Measurements from ENCODE around the gene PRDM16.
A peak's percentile ranks its signal among the peaks of the same experiment; 100 is the strongest.

Gene PRDM16

GRCh38 chr1:3070644-3071564 is 1.9 kb downstream of the PRDM16 start:
- no peak for DNase-seq

- no peak for DNase-seq
Measured at GRCh38 chr1:3071565-3072390, 2.8 kb downstream of the PRDM16 start.

- no peak for DNase-seq
Measured at GRCh38 chr1:3072391-3073185, 3.6 kb downstream of the PRDM16 start.

- DNase-seq = no peak
Measured at GRCh38 chr1:3073186-3073488, 4.1 kb downstream of the PRDM16 start.

- no peak for DNase-seq
Measured at GRCh38 chr1:3073489-3074296, 4.7 kb downstream of the PRDM16 start.

GRCh38 chr1:3074297-3074741 is 5.3 kb downstream of the PRDM16 start:
- DNase-seq = peak; percentile 33

GRCh38 chr1:3074800-3075199 is 5.8 kb downstream of the PRDM16 start:
- no peak for DNase-seq

GRCh38 chr1:3075666-3076362 is 6.8 kb downstream of the PRDM16 start:
- DNase-seq = no peak

GRCh38 chr1:3076363-3076740 is 7.3 kb downstream of the PRDM16 start:
- DNase-seq = no peak

- DNase-seq = no peak
Measured at GRCh38 chr1:3077081-3077480, 8.1 kb downstream of the PRDM16 start.

GRCh38 chr1:3077561-3077960 is 8.6 kb downstream of the PRDM16 start:
- DNase-seq = no peak

GRCh38 chr1:3078430-3078861 is 9.4 kb downstream of the PRDM16 start:
- no peak for DNase-seq

GRCh38 chr1:3078871-3079270 is 9.9 kb downstream of the PRDM16 start:
- DNase-seq = no peak

GRCh38 chr1:3079381-3080052 is 10.5 kb downstream of the PRDM16 start:
- no peak for DNase-seq

GRCh38 chr1:3080053-3080955 is 11.3 kb downstream of the PRDM16 start:
- DNase-seq = no peak

GRCh38 chr1:3081171-3081683 is 12.2 kb downstream of the PRDM16 start:
- DNase-seq = no peak

GRCh38 chr1:3082051-3082450 is 13.0 kb downstream of the PRDM16 start:
- DNase-seq = no peak

GRCh38 chr1:3082571-3083516 is 13.8 kb downstream of the PRDM16 start:
- no peak for DNase-seq

GRCh38 chr1:3084154-3084553 is 15.2 kb downstream of the PRDM16 start:
- no peak for DNase-seq
